ENCODE data around the gene RGS3.

DNA sequence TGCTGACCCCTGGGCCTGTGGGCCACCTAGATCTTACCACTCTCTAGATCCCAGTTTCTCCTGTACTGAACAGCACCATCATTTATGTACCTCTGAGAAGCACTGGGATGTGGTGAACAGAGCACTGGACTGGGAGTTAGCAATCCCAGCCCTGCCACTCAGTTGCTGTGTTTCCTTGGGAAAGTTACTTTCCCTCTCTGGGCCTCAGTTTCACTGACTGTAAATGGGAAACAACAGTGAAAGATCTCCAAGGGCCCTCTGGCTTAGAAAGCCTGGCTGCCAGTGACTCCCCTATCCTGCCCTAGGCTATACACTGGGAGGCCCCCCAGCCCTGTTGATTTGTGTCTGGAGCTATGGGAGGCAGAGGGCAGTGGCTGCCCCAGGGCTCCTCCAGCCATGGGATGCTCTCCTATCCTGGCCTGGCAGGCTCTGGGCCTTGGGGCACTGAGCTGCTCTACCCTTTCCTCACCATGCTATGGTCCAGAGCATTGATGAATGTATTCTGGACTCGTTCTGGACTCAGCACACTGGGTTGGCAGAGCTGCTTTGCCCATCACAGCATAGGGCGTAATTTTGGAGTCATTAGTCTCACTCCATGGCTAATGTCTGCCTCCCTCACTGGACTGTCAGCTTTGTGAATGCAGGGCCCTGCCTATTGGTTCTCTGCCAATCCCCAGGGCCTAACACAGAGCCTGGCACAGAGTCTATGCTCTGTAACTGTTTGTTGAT, 99.3 kb downstream of the RGS3 start:
- TF ChIP-seq KDM1A (IDR thresholded peaks at IDR 0.05; ENCODE audit: low read depth) (no peak), JUN (IDR thresholded peaks at IDR 0.05) (no peak), RFX5 (IDR thresholded peaks at IDR 0.05) (no peak), EP300 (IDR thresholded peaks at IDR 0.05) (no peak), POLR2AphosphoS2 (conservative IDR thresholded peaks at IDR 0.05; ENCODE audit: low read length) (no peak), EHF (CRISPR knock-in tag; IDR thresholded peaks at IDR 0.05) (no peak)
- TF ChIP-seq, protein P1, sequence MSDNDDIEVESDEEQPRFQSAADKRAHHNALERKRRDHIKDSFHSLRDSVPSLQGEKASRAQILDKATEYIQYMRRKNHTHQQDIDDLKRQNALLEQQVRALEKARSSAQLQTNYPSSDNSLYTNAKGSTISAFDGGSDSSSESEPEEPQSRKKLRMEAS (IDR thresholded peaks at IDR 0.05) = no peak
- TF ChIP-seq, protein P2, sequence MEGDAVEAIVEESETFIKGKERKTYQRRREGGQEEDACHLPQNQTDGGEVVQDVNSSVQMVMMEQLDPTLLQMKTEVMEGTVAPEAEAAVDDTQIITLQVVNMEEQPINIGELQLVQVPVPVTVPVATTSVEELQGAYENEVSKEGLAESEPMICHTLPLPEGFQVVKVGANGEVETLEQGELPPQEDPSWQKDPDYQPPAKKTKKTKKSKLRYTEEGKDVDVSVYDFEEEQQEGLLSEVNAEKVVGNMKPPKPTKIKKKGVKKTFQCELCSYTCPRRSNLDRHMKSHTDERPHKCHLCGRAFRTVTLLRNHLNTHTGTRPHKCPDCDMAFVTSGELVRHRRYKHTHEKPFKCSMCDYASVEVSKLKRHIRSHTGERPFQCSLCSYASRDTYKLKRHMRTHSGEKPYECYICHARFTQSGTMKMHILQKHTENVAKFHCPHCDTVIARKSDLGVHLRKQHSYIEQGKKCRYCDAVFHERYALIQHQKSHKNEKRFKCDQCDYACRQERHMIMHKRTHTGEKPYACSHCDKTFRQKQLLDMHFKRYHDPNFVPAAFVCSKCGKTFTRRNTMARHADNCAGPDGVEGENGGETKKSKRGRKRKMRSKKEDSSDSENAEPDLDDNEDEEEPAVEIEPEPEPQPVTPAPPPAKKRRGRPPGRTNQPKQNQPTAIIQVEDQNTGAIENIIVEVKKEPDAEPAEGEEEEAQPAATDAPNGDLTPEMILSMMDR (IDR thresholded peaks at IDR 0.05) = no peak
- TF ChIP-seq, protein P3, sequence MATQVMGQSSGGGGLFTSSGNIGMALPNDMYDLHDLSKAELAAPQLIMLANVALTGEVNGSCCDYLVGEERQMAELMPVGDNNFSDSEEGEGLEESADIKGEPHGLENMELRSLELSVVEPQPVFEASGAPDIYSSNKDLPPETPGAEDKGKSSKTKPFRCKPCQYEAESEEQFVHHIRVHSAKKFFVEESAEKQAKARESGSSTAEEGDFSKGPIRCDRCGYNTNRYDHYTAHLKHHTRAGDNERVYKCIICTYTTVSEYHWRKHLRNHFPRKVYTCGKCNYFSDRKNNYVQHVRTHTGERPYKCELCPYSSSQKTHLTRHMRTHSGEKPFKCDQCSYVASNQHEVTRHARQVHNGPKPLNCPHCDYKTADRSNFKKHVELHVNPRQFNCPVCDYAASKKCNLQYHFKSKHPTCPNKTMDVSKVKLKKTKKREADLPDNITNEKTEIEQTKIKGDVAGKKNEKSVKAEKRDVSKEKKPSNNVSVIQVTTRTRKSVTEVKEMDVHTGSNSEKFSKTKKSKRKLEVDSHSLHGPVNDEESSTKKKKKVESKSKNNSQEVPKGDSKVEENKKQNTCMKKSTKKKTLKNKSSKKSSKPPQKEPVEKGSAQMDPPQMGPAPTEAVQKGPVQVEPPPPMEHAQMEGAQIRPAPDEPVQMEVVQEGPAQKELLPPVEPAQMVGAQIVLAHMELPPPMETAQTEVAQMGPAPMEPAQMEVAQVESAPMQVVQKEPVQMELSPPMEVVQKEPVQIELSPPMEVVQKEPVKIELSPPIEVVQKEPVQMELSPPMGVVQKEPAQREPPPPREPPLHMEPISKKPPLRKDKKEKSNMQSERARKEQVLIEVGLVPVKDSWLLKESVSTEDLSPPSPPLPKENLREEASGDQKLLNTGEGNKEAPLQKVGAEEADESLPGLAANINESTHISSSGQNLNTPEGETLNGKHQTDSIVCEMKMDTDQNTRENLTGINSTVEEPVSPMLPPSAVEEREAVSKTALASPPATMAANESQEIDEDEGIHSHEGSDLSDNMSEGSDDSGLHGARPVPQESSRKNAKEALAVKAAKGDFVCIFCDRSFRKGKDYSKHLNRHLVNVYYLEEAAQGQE (IDR thresholded peaks at IDR 0.05) = no peak

Data from A549 (cell line).